DND-41 (cell line): ENCODE results near the gene FAM227B.

Experiments
- ATAC-seq: fragments of 200-7000 bp; cut with Tn5 transposase; 3 replicates; pipeline ENCODE4 v1.9.1; 2021; ENCODE audit warnings: low read depth; ENCODE audit not compliant: insufficient read depth
- DNase-seq: peaks from one replicate; pipeline ENCODE4 v3.0.0-alpha.2; 2020
- H2AFZ ChIP-seq: 2 replicates; pipeline ENCODE4 v1.6.0; 2012; ENCODE audit warnings: low read depth, low read length
- H3K27ac ChIP-seq: 2 replicates; pipeline ENCODE4 v1.5.1; 2012; ENCODE audit warnings: low read length, inconsistent platforms
- H3K27me3 ChIP-seq: fragments of 200-600 bp; sonication (generic); 2 replicates; pipeline ENCODE4 v1.6.0; 2012; ENCODE audit warnings: low read length, mild to moderate bottlenecking, inconsistent platforms; ENCODE audit not compliant: insufficient read depth, poor library complexity
- H3K36me3 ChIP-seq: 2 replicates; pipeline ENCODE4 v1.5.1; 2012; ENCODE audit warnings: low read length, inconsistent platforms; ENCODE audit not compliant: insufficient read depth
- H3K4me1 ChIP-seq: 2 replicates; pipeline ENCODE4 v1.5.1; 2012; ENCODE audit warnings: mild to moderate bottlenecking, low read length; ENCODE audit not compliant: insufficient read depth
- H3K4me2 ChIP-seq: 2 replicates; pipeline ENCODE4 v1.6.0; 2012; ENCODE audit warnings: mild to moderate bottlenecking, moderate library complexity, low read length, inconsistent platforms; ENCODE audit not compliant: insufficient read depth
- H3K4me3 ChIP-seq, 2 experiments: fragments of 200-600 bp in 1 of 2; shearing (Covaris generic) in 1 of 2; 2 replicates each; pipeline ENCODE4 v1.5.1; 2012 to 2016; ENCODE audit warnings: inconsistent platforms in 2 of 2, low read length in 2 of 2, mild to moderate bottlenecking in 2 of 2, low read depth in 1 of 2, moderate library complexity in 1 of 2
- H3K79me2 ChIP-seq: 2 replicates; pipeline ENCODE4 v1.6.0; 2012; ENCODE audit warnings: low read length, inconsistent platforms; ENCODE audit not compliant: insufficient read depth
- H3K9ac ChIP-seq: 2 replicates; pipeline ENCODE4 v1.6.0; 2012; ENCODE audit warnings: low read depth, mild to moderate bottlenecking, inconsistent platforms, low read length, moderate library complexity
- H3K9me3 ChIP-seq: 2 replicates; pipeline ENCODE4 v1.5.1; 2012; ENCODE audit warnings: low read length, moderate library complexity, mild to moderate bottlenecking, inconsistent platforms; ENCODE audit not compliant: insufficient read depth, severe bottlenecking
- H4K20me1 ChIP-seq: 2 replicates; pipeline ENCODE4 v1.6.0; 2012; ENCODE audit warnings: low read length; ENCODE audit not compliant: insufficient read depth
- CTCF ChIP-seq: IDR thresholded peaks from 2 replicates; pipeline ENCODE4 v1.5.1; 2012; ENCODE audit warnings: borderline replicate concordance, low read length, moderate library complexity, mild to moderate bottlenecking; ENCODE audit not compliant: poor library complexity, severe bottlenecking; ENCODE audit errors: extremely low read depth
- EZH2 ChIP-seq: IDR thresholded peaks from 3 replicates; pipeline ENCODE4 v1.6.1; 2012; ENCODE audit warnings: borderline replicate concordance, low read depth, mild to moderate bottlenecking, moderate library complexity, low read length, inconsistent platforms; ENCODE audit not compliant: severe bottlenecking

The FAM227B gene

GRCh38 chr15:49309889-49310288 is 310.7 kb downstream of the FAM227B start:
- Histone ChIP-seq H3K9ac (no peak overlapping the region), H3K4me3 (no peak overlapping the region), H2AFZ (no peak overlapping the region), H3K4me2 (no peak overlapping the region), H3K27ac (no peak overlapping the region), H3K9me3 (no peaks in the 10 kb centered on the region), H3K27me3 (no peaks in the 10 kb centered on the region), H4K20me1 (no peaks in the 10 kb centered on the region), H3K79me2 (no peaks in the 10 kb centered on the region), H3K4me1 (no peaks in the 10 kb centered on the region), H3K36me3 (peaks cover 9% of the 10 kb centered on the region; the same call in 1 of the 2 replicates)
- ATAC-seq (no peak), DNase-seq (no peak)
- TF ChIP-seq CTCF = no peak
- TF ChIP-seq EZH2 = no peak

GRCh38 chr15:49308686-49309085 is 311.9 kb downstream of the FAM227B start:
- no peak for ATAC-seq

GRCh38 chr15:49306551-49306950 is 314.1 kb downstream of the FAM227B start:
- Histone ChIP-seq H3K27ac (no peak overlapping the region), H3K9ac (no peak overlapping the region), H3K27me3 (no peaks in the 10 kb centered on the region), H4K20me1 (no peaks in the 10 kb centered on the region), H3K4me1 (no peaks in the 10 kb centered on the region), H3K9me3 (no peaks in the 10 kb centered on the region), H3K79me2 (no peaks in the 10 kb centered on the region), H2AFZ (no peak overlapping the region), H3K4me3 (no peak overlapping the region), H3K4me2 (no peak overlapping the region), H3K36me3 (peaks cover 29% of the 10 kb centered on the region)
- no peak for TF ChIP-seq EZH2
- no peak for TF ChIP-seq CTCF
- ATAC-seq (no peak), DNase-seq (no peak)

More at GRCh38 chr15:49308686-49309085, 311.9 kb downstream of the FAM227B start:
- Histone ChIP-seq H3K79me2 (no peaks in the 10 kb centered on the region), H3K9me3 (no peaks in the 10 kb centered on the region), H4K20me1 (no peaks in the 10 kb centered on the region), H3K27me3 (no peaks in the 10 kb centered on the region), H2AFZ (no peak overlapping the region), H3K36me3 (peaks cover 21% of the 10 kb centered on the region), H3K27ac (no peak overlapping the region), H3K4me1 (no peaks in the 10 kb centered on the region), H3K4me3 (no peak overlapping the region), H3K4me2 (no peak overlapping the region), H3K9ac (no peak overlapping the region)
- no peak for DNase-seq
- no peak for TF ChIP-seq CTCF
- no peak for TF ChIP-seq EZH2

GRCh38 chr15:49303003-49303402 is 317.6 kb downstream of the FAM227B start:
- Histone ChIP-seq H3K4me1 (no peaks in the 10 kb centered on the region), H3K36me3 (peaks cover 27% of the 10 kb centered on the region), H4K20me1 (no peaks in the 10 kb centered on the region), H3K27ac (no peak overlapping the region), H3K79me2 (no peaks in the 10 kb centered on the region), H3K9ac (no peak overlapping the region), H2AFZ (no peak overlapping the region), H3K4me3 (no peak overlapping the region), H3K27me3 (no peaks in the 10 kb centered on the region), H3K9me3 (no peaks in the 10 kb centered on the region), H3K4me2 (no peak overlapping the region)
- no peak for TF ChIP-seq CTCF
- no peak for TF ChIP-seq EZH2
- DNase-seq = no peak
- ATAC-seq = no peak
